BJ (cell line): ENCODE measurements around the gene PTPRJ. TPM values are rescaled to one million over a fixed set of nuclear protein-coding genes. Genes with fewer than 3 reads are reported as not detected.

ENCODE experiments used
- CTCF ChIA-PET: fragments of 350-600 bp; formaldehyde crosslinking; extraction: SDS; loops from one replicate; lab custom pipeline; 2021; ENCODE audit warnings: antibody characterized with exemption, inconsistent platforms; lab: Yijun Ruan, JAX
- POLR2A ChIA-PET: fragments of 300-600 bp; sonication (Branson Sonifier 250); formaldehyde crosslinking; extraction: SDS; loops from one replicate; lab custom pipeline; 2021; ENCODE audit warnings: antibody characterized with exemption; lab: Charles Lee
- DNase-seq: peaks from one replicate; pipeline ENCODE4 v3.0.0-alpha.2; 2011; ENCODE audit warnings: low read depth
- H3K27me3 ChIP-seq: 2 replicates; pipeline ENCODE4 v1.6.0; 2011; ENCODE audit warnings: low read length; ENCODE audit not compliant: control insufficient read depth, insufficient read depth
- H3K36me3 ChIP-seq: 2 replicates; pipeline ENCODE4 v1.5.1; 2011; ENCODE audit warnings: low read length; ENCODE audit not compliant: control insufficient read depth, insufficient read depth
- H3K4me3 ChIP-seq: 2 replicates; pipeline ENCODE4 v1.5.1; 2011; ENCODE audit warnings: low read depth, mild to moderate bottlenecking, control low read depth, low read length
- CTCF ChIP-seq: IDR thresholded peaks from 2 replicates; pipeline ENCODE4 v1.5.1; 2011; ENCODE audit warnings: low read depth, mild to moderate bottlenecking, control low read depth, inconsistent platforms, low read length, moderate library complexity; ENCODE audit not compliant: insufficient read depth
- polyA plus RNA-seq: library from polyadenylated mRNA; depleted of rRNA; stranded (reverse); fragments of >200 nt; gene quantifications from 2 replicates; pipeline ENCODE4 v1.2.3, GENCODE V29; 2011

The PTPRJ gene
- polyA plus RNA-seq, 1 experiment: 3.8 TPM

GRCh38 chr11:48087974-48088681, 107.8 kb downstream of the PTPRJ start:
- Histone ChIP-seq H3K4me3 (no peak overlapping the region), H3K27me3 (no peaks in the 10 kb centered on the region), H3K36me3 (no peaks in the 10 kb centered on the region)
- no peak for TF ChIP-seq CTCF
- DNase-seq: no peak
- ChIA-PET POLR2A (no interaction called here), CTCF (interaction anchor here (1.0 to 1.5 kb wide), 3 partner anchors 8 to 154 kb away, joined by 3 to 4 read pairs (median 3); no protein-coding TSS in a partner anchor)

- TF ChIP-seq CTCF: no peak
- no peak for DNase-seq
- CTCF ChIA-PET: interaction anchor here (1.0 to 1.5 kb wide), 3 partner anchors 8 to 154 kb away, joined by 3 to 4 read pairs (median 3); no protein-coding TSS in a partner anchor
- Histone ChIP-seq H3K36me3 (no peaks in the 10 kb centered on the region), H3K27me3 (no peaks in the 10 kb centered on the region), H3K4me3 (no peak overlapping the region)
- POLR2A ChIA-PET: no interaction called here
Measured at GRCh38 chr11:48088682-48089050, 108.3 kb downstream of the PTPRJ start.

GRCh38 chr11:48090174-48090573, 109.8 kb downstream of the PTPRJ start:
- no peak for TF ChIP-seq CTCF
- no peak overlapping the region for H3K4me3 ChIP-seq
- CTCF ChIA-PET: no interaction called here
- H3K27me3 ChIP-seq: no peaks in the 10 kb centered on the region
- no peak for DNase-seq
- POLR2A ChIA-PET: no interaction called here
- H3K36me3 ChIP-seq: no peaks in the 10 kb centered on the region

DNA sequence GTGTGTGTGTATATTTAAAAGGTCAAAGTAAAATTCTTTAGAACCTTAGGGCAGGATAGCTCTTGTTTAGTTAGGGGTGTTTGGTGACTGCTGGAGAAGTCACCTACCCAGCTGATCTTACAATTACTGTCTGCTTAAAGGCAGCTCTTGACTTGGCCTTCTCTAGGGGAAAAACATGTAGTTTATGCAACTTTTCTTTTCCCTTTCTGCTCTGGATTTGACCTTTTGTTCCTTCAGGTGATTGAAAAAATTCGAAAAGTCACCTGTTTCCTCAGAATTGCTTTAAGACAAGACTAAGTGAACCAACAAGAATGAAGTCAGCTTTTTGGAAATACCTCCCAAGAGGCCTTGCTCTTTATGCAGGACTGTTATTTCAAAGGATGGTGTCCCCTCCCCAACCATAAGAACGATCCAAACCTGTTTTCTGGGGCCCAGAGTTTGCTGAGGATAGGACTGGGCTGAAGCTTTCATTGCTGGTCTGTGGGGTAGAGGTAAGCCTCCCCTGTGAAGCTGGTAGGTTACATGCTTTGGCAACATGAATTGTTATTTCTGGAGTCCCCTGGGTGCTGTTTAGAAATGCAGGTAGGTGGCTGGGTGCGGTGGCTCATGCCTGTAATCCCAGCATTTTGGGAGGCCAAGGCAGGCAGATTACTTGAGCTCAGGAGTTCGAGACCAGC, 111.2 kb downstream of the PTPRJ start:
- H3K4me3 ChIP-seq: no peak overlapping the region
- ChIA-PET CTCF (interaction anchor here (0.5 kb wide), 1 partner anchor 152 kb away, joined by 3 read pairs; no protein-coding TSS in a partner anchor), POLR2A (no interaction called here)
- no peaks in the 10 kb centered on the region for H3K27me3 ChIP-seq
- H3K36me3 ChIP-seq: no peaks in the 10 kb centered on the region
- TF ChIP-seq CTCF: no peak
- no peak for DNase-seq

DNA sequence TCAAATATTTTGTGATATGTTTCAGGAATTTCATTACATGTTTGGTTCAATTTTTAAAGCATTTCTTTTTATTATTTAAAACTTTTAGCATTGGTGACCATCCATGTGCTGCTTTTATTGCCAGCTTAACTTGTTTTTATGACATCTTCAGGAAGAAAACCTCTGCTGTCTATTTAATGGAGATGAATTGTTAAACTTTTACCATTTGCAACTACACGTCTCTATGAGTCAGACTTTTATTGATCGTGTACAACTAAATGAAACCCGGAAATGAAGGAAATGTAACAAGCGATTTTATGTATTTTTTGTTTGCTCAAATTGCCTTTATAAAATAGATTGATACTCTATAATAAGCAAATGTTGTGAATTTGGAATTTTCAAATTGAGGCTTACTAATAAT, 113.0 kb downstream of the PTPRJ start:
- Histone ChIP-seq H3K27me3 (no peaks in the 10 kb centered on the region), H3K4me3 (no peak overlapping the region), H3K36me3 (no peaks in the 10 kb centered on the region)
- DNase-seq: no peak
- TF ChIP-seq CTCF: no peak
- CTCF ChIA-PET: interaction anchor here (0.5 to 1.0 kb wide), 2 partner anchors 16 to 22 kb away, joined by 3 read pairs; no protein-coding TSS in a partner anchor
- POLR2A ChIA-PET: no interaction called here
